ENCODE results near the gene SPRR2E.
"Not testable (repeated sequence)": the region's sequence is repeated elsewhere in the genome, so short reads cannot be mapped to it uniquely, and the experiment has no call there.

SPRR2E gene

GRCh38 chr1:153094426-153094825 is at the start of gene SPRR2E:
Gene SPRR2E, minus strand, starts transcription at chr1:153094526. Its CDS starts 775 bp downstream, at chr1:153093751.
- no peak for DNase-seq (ENCODE audit: low read depth in 2 of 2)

GRCh38 chr1:153141377-153141776 is 47.1 kb upstream of the SPRR2E start:
- no peak for DNase-seq (ENCODE audit: low read depth in 2 of 2)

GRCh38 chr1:153140484-153140883 is 46.2 kb upstream of the SPRR2E start:
- no peak for DNase-seq (ENCODE audit: low read depth in 2 of 2)

- DNase-seq (ENCODE audit: low read depth in 2 of 2), result no peak
Observed at GRCh38 chr1:153133743-153134142, 39.4 kb upstream of the SPRR2E start.

GRCh38 chr1:153133267-153133666 is 38.9 kb upstream of the SPRR2E start:
- no peak for DNase-seq (ENCODE audit: low read depth in 2 of 2)

- DNase-seq (ENCODE audit: low read depth in 2 of 2), result not testable (repeated sequence)
Observed at GRCh38 chr1:153128688-153129087, 34.4 kb upstream of the SPRR2E start.

- no peak for DNase-seq (ENCODE audit: low read depth in 2 of 2)
Observed at GRCh38 chr1:153127296-153127695, 33.0 kb upstream of the SPRR2E start.

GRCh38 chr1:153125536-153125935 is 31.2 kb upstream of the SPRR2E start:
- no peak for DNase-seq (ENCODE audit: low read depth in 2 of 2)

- not testable (repeated sequence) for DNase-seq (ENCODE audit: low read depth in 2 of 2)
Observed at GRCh38 chr1:153123793-153124192, 29.5 kb upstream of the SPRR2E start.

GRCh38 chr1:153122831-153123421 is 28.6 kb upstream of the SPRR2E start:
- no peak for DNase-seq (ENCODE audit: low read depth in 2 of 2)

- DNase-seq (ENCODE audit: low read depth in 2 of 2), result no peak
Observed at GRCh38 chr1:153120945-153121344, 26.6 kb upstream of the SPRR2E start.

- no peak for DNase-seq (ENCODE audit: low read depth in 2 of 2)
Observed at GRCh38 chr1:153119491-153119971, 25.2 kb upstream of the SPRR2E start.

- not testable (repeated sequence) for DNase-seq (ENCODE audit: low read depth in 2 of 2)
Observed at GRCh38 chr1:153115264-153115663, 20.9 kb upstream of the SPRR2E start.

- DNase-seq (ENCODE audit: low read depth in 2 of 2), result no peak
Observed at GRCh38 chr1:153113416-153113815, 19.1 kb upstream of the SPRR2E start, which contains the start of gene SPRR2F. Gene SPRR2F, minus strand, starts transcription at chr1:153113516. Its CDS starts 783 bp downstream, at chr1:153112733.

GRCh38 chr1:153112454-153112853 is 18.1 kb upstream of the SPRR2E start:
- DNase-seq (ENCODE audit: low read depth in 2 of 2), result not testable (repeated sequence)

GRCh38 chr1:153100245-153100644 is 5.9 kb upstream of the SPRR2E start:
- DNase-seq (ENCODE audit: low read depth in 2 of 2), result no peak

GRCh38 chr1:153099461-153100045 is 5.2 kb upstream of the SPRR2E start:
- no peak for DNase-seq (ENCODE audit: low read depth in 2 of 2)

- no peak for DNase-seq (ENCODE audit: low read depth in 2 of 2)
Observed at GRCh38 chr1:153095764-153096163, 1.4 kb upstream of the SPRR2E start.

GRCh38 chr1:153087652-153088051 is 6.7 kb downstream of the SPRR2E start:
- DNase-seq (ENCODE audit: low read depth in 2 of 2), result no peak

GRCh38 chr1:153081736-153082135 is 12.6 kb downstream of the SPRR2E start:
- DNase-seq (ENCODE audit: low read depth in 2 of 2), result no peak

- DNase-seq (ENCODE audit: low read depth in 2 of 2), result no peak
Observed at GRCh38 chr1:153072806-153073726, 21.3 kb downstream of the SPRR2E start.

- no peak for DNase-seq (ENCODE audit: low read depth in 2 of 2)
Observed at GRCh38 chr1:153071511-153071910, 22.8 kb downstream of the SPRR2E start, which contains the start of gene SPRR2B. Gene SPRR2B, minus strand, starts transcription at chr1:153071611. Its CDS starts 772 bp downstream, at chr1:153070839.

All from stimulated activated CD8-positive, alpha-beta memory T cell treated with anti-CD3 and anti-CD28 coated beads, Interleukin-15, amount 100 ng/mL, for 48 hours (primary cell).